HEK293T (cell line): Measurements from ENCODE around the gene ZBTB20.

Experiments used
- CTCF ChIA-PET: fragments of 350-600 bp; formaldehyde crosslinking; extraction: SDS; loops from one replicate; lab custom pipeline; 2021; ENCODE audit warnings: antibody characterized with exemption, inconsistent platforms; lab: Yijun Ruan, JAX
- POLR2A ChIA-PET: fragments of 350-600 bp; formaldehyde crosslinking; extraction: SDS; loops from one replicate; lab custom pipeline; 2020; ENCODE audit warnings: antibody characterized with exemption, inconsistent platforms; lab: Yijun Ruan, JAX
- DNase-seq: peaks from one replicate; pipeline ENCODE4 v3.0.0; 2012; ENCODE audit warnings: mixed read lengths; ENCODE audit errors: extremely low spot score
- ARNT ChIP-seq: fragments of 450-650 bp; IDR thresholded peaks from 2 replicates; pipeline ENCODE4 v1.6.1; 2017; ENCODE audit warnings: mild to moderate bottlenecking
- BHLHE40 ChIP-seq: fragments of 450-650 bp; IDR thresholded peaks from 2 replicates; pipeline ENCODE4 v1.6.1; 2016; ENCODE audit warnings: mild to moderate bottlenecking, moderate library complexity, borderline replicate concordance
- CTBP1 ChIP-seq: fragments of 450-650 bp; IDR thresholded peaks from 2 replicates; pipeline ENCODE4 v1.6.1; 2016; ENCODE audit warnings: borderline replicate concordance
- ELF4 ChIP-seq: fragments of 450-650 bp; IDR thresholded peaks from 2 replicates; pipeline ENCODE4 v1.6.1; 2017; ENCODE audit warnings: antibody characterized with exemption
- FOXA1 ChIP-seq: fragments of 450-650 bp; IDR thresholded peaks from 2 replicates; pipeline ENCODE4 v1.6.1; 2016; ENCODE audit warnings: mild to moderate bottlenecking
- FOXK2 ChIP-seq: fragments of 450-650 bp; IDR thresholded peaks from 2 replicates; pipeline ENCODE4 v1.6.1; 2016; ENCODE audit warnings: mild to moderate bottlenecking
- FOXM1 ChIP-seq: fragments of 450-650 bp; IDR thresholded peaks from 2 replicates; pipeline ENCODE4 v1.6.1; 2017; ENCODE audit warnings: mild to moderate bottlenecking, borderline replicate concordance
- HDGF ChIP-seq: fragments of 450-650 bp; IDR thresholded peaks from 2 replicates; pipeline ENCODE4 v1.6.1; 2017; ENCODE audit warnings: antibody characterized with exemption, borderline replicate concordance
- L3MBTL2 ChIP-seq: fragments of 450-650 bp; conservative IDR thresholded peaks from 2 replicates; pipeline ENCODE4 v1.6.1; 2016; ENCODE audit warnings: mild to moderate bottlenecking
- LEF1 ChIP-seq: fragments of 450-650 bp; IDR thresholded peaks from 2 replicates; pipeline ENCODE4 v1.6.1; 2017; ENCODE audit warnings: mild to moderate bottlenecking, borderline replicate concordance
- NFRKB ChIP-seq: fragments of 450-650 bp; IDR thresholded peaks from 2 replicates; pipeline ENCODE4 v1.6.1; 2016; ENCODE audit warnings: mild to moderate bottlenecking, moderate library complexity
- PKNOX1 ChIP-seq: fragments of 450-650 bp; IDR thresholded peaks from 2 replicates; pipeline ENCODE4 v1.6.1; 2016
- SP1 ChIP-seq: fragments of 450-650 bp; IDR thresholded peaks from 2 replicates; pipeline ENCODE4 v1.6.1; 2017
- SUZ12 ChIP-seq: fragments of 450-650 bp; IDR thresholded peaks from 2 replicates; pipeline ENCODE4 v1.6.1; 2016; ENCODE audit warnings: mild to moderate bottlenecking
- TARDBP ChIP-seq: fragments of 450-650 bp; IDR thresholded peaks from 2 replicates; pipeline ENCODE4 v1.6.1; 2016
- ZNF384 ChIP-seq: fragments of 450-650 bp; IDR thresholded peaks from 2 replicates; pipeline ENCODE4 v1.6.1; 2016

ZBTB20 gene

DNA sequence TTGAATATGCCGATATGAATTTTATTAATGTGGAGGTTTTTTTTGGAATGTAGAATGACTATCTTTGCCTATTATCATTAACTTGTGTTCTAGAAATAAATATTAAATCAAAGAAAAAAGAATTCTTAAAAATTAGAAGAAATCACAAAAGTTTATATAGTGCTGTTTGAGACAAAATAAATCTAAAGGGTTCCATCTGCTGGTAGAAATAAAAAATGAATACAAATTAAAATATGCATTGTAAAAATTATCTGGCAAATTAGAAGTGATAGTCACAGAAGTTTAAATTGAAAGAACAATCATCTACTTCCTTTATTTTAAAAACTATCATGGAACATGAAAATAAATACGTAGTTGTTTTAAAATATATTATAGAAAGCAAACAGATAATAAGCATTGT lies 22.7 kb upstream of the ZBTB20 start:
- no peak for DNase-seq
- ChIA-PET CTCF (no interaction called here), POLR2A (no interaction called here)
- TF ChIP-seq HDGF (no peak), CTBP1 (no peak), BHLHE40 (no peak), FOXA1 (no peak), NFRKB (no peak), L3MBTL2 (no peak), LEF1 (no peak), SP1 (no peak), ELF4 (no peak), ARNT (no peak), SUZ12 (no peak), ZNF384 (no peak), PKNOX1 (no peak), FOXM1 (no peak), TARDBP (no peak), FOXK2 (no peak)

GRCh38 chr3:115165701-115166100 lies 18.6 kb upstream of the ZBTB20 start:
- TF ChIP-seq PKNOX1 (no peak), ELF4 (no peak), FOXA1 (no peak), CTBP1 (no peak), LEF1 (no peak), TARDBP (no peak), ZNF384 (no peak), HDGF (no peak), BHLHE40 (no peak), L3MBTL2 (no peak), NFRKB (no peak), SP1 (no peak), FOXM1 (no peak), FOXK2 (no peak), ARNT (no peak), SUZ12 (no peak)
- no peak for DNase-seq
- POLR2A ChIA-PET, result interaction anchor here (2.1 kb wide), 1 partner anchor 19 kb away, joined by 7 read pairs; the partner anchor contains the start of gene ZBTB20
- CTCF ChIA-PET, result no interaction called here

DNA sequence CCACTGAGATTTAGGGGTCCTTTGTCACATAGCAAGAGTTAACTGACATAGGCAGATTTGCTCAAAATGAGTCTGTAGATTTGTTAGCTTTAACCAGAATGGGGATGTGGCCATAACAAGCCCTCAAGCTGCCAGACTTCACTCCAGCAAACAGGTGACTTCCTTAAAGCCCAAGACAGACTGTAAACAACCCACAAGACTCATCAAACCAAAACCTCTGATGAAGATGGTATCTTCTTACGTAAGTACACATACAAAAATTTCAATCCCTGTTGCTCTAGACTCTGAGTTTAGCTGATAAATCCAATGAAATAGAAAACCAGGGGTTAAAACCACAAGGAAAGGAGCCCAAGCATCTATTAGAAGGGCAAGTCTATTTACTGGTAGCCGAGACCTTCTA lies 18.2 kb upstream of the ZBTB20 start:
- POLR2A ChIA-PET, result interaction anchor here (2.1 kb wide), 1 partner anchor 18 kb away, joined by 7 read pairs; the partner anchor contains the start of gene ZBTB20
- CTCF ChIA-PET, result no interaction called here
- TF ChIP-seq SUZ12 (no peak), BHLHE40 (no peak), FOXK2 (no peak), FOXA1 (no peak), ZNF384 (no peak), TARDBP (no peak), SP1 (no peak), FOXM1 (no peak), ARNT (no peak)
- no peak for DNase-seq

DNA sequence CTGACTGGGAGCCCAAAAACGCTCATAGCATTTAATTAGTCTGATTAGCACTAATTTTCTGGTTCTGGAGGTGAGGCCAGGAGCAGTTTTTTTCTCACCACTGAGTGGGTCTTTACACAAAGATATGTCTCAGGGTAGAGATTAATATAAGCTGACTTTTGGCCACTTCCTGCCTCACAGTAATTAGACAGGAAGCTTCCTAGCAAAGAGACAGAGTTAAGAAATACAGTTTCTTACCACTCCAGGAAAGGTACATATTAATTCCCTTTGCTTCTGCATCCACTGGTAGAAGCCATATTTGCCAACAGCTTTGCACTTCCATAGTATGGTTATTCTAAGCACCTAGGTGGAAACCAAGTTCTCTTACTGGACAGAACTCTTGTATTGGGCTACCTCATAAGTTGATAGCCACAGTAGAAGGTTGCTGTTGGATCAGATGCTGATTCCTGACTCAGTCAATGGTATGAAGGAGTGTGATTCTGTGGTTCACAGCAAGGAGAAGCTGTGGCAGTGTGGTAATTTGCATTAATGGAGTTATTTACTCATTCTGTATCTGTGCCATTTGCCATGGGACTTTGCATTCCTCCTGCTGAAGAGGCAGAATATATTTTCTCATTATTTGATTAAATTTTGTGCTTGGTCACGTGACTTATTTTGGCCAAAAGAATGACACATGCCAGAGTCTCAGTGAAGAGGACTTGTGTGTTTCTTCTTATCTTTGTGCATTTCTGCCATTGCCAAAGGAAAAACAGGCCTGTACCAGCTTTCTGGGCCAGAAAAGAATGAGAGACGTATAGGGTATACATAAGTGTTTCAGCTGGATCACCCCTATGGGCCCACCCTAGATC lies 17.5 kb upstream of the ZBTB20 start:
- no peak for DNase-seq
- TF ChIP-seq ELF4, result no peak
- TF ChIP-seq CTBP1, result no peak
- TF ChIP-seq FOXK2, result no peak
- no peak for TF ChIP-seq HDGF
- no peak for TF ChIP-seq FOXM1
- POLR2A ChIA-PET, result interaction anchor here (2.1 kb wide), 1 partner anchor 17 kb away, joined by 7 read pairs; the partner anchor contains the start of gene ZBTB20
- CTCF ChIA-PET, result no interaction called here

GRCh38 chr3:115162759-115163158 lies 15.7 kb upstream of the ZBTB20 start:
- ChIA-PET CTCF (no interaction called here), POLR2A (interaction anchor here (1.0 kb wide), 1 partner anchor 16 kb away, joined by 3 read pairs; no protein-coding TSS in a partner anchor)
- no peak for DNase-seq
- TF ChIP-seq ELF4 (no peak), TARDBP (no peak), LEF1 (no peak), ZNF384 (no peak), FOXK2 (no peak), SUZ12 (no peak), L3MBTL2 (no peak), FOXM1 (no peak), ARNT (no peak), BHLHE40 (no peak), HDGF (no peak), NFRKB (no peak), SP1 (no peak), PKNOX1 (no peak), CTBP1 (no peak), FOXA1 (no peak)
